H9 (cell line): ENCODE results near the gene RPL12. TPM values are rescaled to one million over a fixed set of nuclear protein-coding genes. Genes with fewer than 3 reads are reported as not detected.

ENCODE experiments used
- DNase-seq: peaks from one replicate; pipeline ENCODE4 v3.0.0-alpha.2; 2017
- H2AFZ ChIP-seq: one replicate; pipeline ENCODE4 v1.6.1; 2013; ENCODE audit warnings: mild to moderate bottlenecking, low read length, control low read depth, moderate library complexity
- H2AK5ac ChIP-seq: 2 replicates; pipeline ENCODE4 v1.6.1; 2013; ENCODE audit warnings: low read length, control low read depth, mixed read lengths; ENCODE audit not compliant: insufficient read length
- H2BK120ac ChIP-seq: one replicate; pipeline ENCODE4 v1.6.1; 2013; ENCODE audit warnings: low read depth, mild to moderate bottlenecking, low read length, control low read depth, inconsistent platforms; ENCODE audit not compliant: poor library complexity, severe bottlenecking
- H2BK12ac ChIP-seq: 2 replicates; pipeline ENCODE4 v1.6.1; 2013; ENCODE audit warnings: low read length, control low read depth, mixed read lengths, low read depth; ENCODE audit not compliant: insufficient read length
- H2BK15ac ChIP-seq: 2 replicates; pipeline ENCODE4 v1.6.1; 2013; ENCODE audit warnings: low read depth, low read length, control low read depth
- H2BK20ac ChIP-seq: one replicate; pipeline ENCODE4 v1.6.1; 2013; ENCODE audit warnings: low read depth, mild to moderate bottlenecking, low read length, control low read depth, inconsistent platforms; ENCODE audit not compliant: poor library complexity, severe bottlenecking
- H2BK5ac ChIP-seq: 2 replicates; pipeline ENCODE4 v1.6.1; 2013; ENCODE audit warnings: low read length, control low read depth, mixed read lengths; ENCODE audit not compliant: insufficient read length
- H3K14ac ChIP-seq: 2 replicates; pipeline ENCODE4 v1.6.1; 2013; ENCODE audit warnings: low read length, control low read depth; ENCODE audit not compliant: insufficient read depth
- H3K18ac ChIP-seq: 2 replicates; pipeline ENCODE4 v1.6.1; 2013; ENCODE audit warnings: low read depth, mild to moderate bottlenecking, mixed read lengths, low read length, control low read depth; ENCODE audit not compliant: insufficient read length
- H3K23ac ChIP-seq: 2 replicates; pipeline ENCODE4 v1.6.1; 2013; ENCODE audit warnings: low read length, control low read depth, mixed read lengths, low read depth; ENCODE audit not compliant: insufficient read length
- H3K23me2 ChIP-seq: 2 replicates; pipeline ENCODE4 v1.6.1; 2013; ENCODE audit warnings: low read depth, mild to moderate bottlenecking, mixed read lengths, low read length, control low read depth; ENCODE audit not compliant: insufficient read length, poor library complexity, severe bottlenecking
- H3K27ac ChIP-seq: 2 replicates; pipeline ENCODE4 v1.5.1; 2013; ENCODE audit warnings: low read length, control low read depth, mixed read lengths, low read depth; ENCODE audit not compliant: insufficient read length
- H3K27me3 ChIP-seq: 2 replicates; pipeline ENCODE4 v1.6.1; 2013; ENCODE audit warnings: low read length, control low read depth, inconsistent platforms; ENCODE audit not compliant: insufficient read depth
- H3K4ac ChIP-seq: 2 replicates; pipeline ENCODE4 v1.6.1; 2013; ENCODE audit warnings: low read depth, mild to moderate bottlenecking, control low read depth, inconsistent platforms, low read length, moderate library complexity
- H3K4me1 ChIP-seq: 2 replicates; pipeline ENCODE4 v1.6.1; 2013; ENCODE audit warnings: low read length, control low read depth, inconsistent platforms; ENCODE audit not compliant: insufficient read depth
- H3K4me2 ChIP-seq: 2 replicates; pipeline ENCODE4 v1.6.1; 2013; ENCODE audit warnings: low read length, control low read depth, mixed read lengths; ENCODE audit not compliant: insufficient read length, insufficient read depth
- H3K56ac ChIP-seq: 2 replicates; pipeline ENCODE4 v1.6.1; 2013; ENCODE audit warnings: low read depth, mild to moderate bottlenecking, mixed read lengths, low read length, control low read depth; ENCODE audit not compliant: insufficient read length
- H3K79me1 ChIP-seq: 2 replicates; pipeline ENCODE4 v1.6.1; 2013; ENCODE audit warnings: low read depth, mild to moderate bottlenecking, moderate library complexity, low read length, control low read depth, inconsistent platforms; ENCODE audit not compliant: insufficient read depth, poor library complexity, severe bottlenecking
- H3K79me2 ChIP-seq: 2 replicates; pipeline ENCODE4 v1.6.1; 2013; ENCODE audit warnings: low read length, control low read depth, inconsistent platforms; ENCODE audit not compliant: insufficient read depth
- H3K9ac ChIP-seq: 2 replicates; pipeline ENCODE4 v1.6.1; 2013; ENCODE audit warnings: low read length, control low read depth, mixed read lengths; ENCODE audit not compliant: insufficient read length; ENCODE audit errors: extremely low read depth
- H3K9me3 ChIP-seq: one replicate; pipeline ENCODE4 v1.6.1; 2013; ENCODE audit warnings: low read depth, low read length, inconsistent platforms; ENCODE audit not compliant: control insufficient read depth
- H3T11ph ChIP-seq: one replicate; pipeline ENCODE4 v1.6.1; 2013; ENCODE audit warnings: mild to moderate bottlenecking, low read length, control low read depth, inconsistent platforms
- H4K20me1 ChIP-seq: one replicate; pipeline ENCODE4 v1.6.1; 2013; ENCODE audit not compliant: control insufficient read depth, insufficient read length, insufficient read depth
- H4K5ac ChIP-seq: 2 replicates; pipeline ENCODE4 v1.6.1; 2013; ENCODE audit warnings: low read depth, mild to moderate bottlenecking, mixed read lengths, low read length, control low read depth; ENCODE audit not compliant: insufficient read length
- H4K8ac ChIP-seq: replicated peaks from 2 replicates; pipeline ENCODE4 v1.6.1; 2013; ENCODE audit warnings: low read length, control low read depth, mixed read lengths, low read depth; ENCODE audit not compliant: insufficient read length
- H4K91ac ChIP-seq: 2 replicates; pipeline ENCODE4 v1.6.1; 2013; ENCODE audit warnings: low read depth, mild to moderate bottlenecking, moderate library complexity, mixed read lengths, low read length, control low read depth; ENCODE audit not compliant: insufficient read length
- H3K27ac Mint-ChIP-seq, 3 experiments: 2 replicates in 2 of 3; 3 replicates in 1 of 3; pipeline ENCODE4 v1.8.0; 2020 to 2021; ENCODE audit warnings: mixed read lengths in 3 of 3, mild to moderate bottlenecking in 1 of 3, moderate library complexity in 1 of 3
- H3K27me3 Mint-ChIP-seq: 2 replicates; pipeline ENCODE4 v1.8.0; 2021; ENCODE audit warnings: low read depth, mild to moderate bottlenecking, moderate library complexity, mixed read lengths
- H3K36me3 Mint-ChIP-seq, 3 experiments: 2 replicates in 2 of 3; 3 replicates in 1 of 3; pipeline ENCODE4 v1.8.0; 2020 to 2021; ENCODE audit warnings: low read depth in 3 of 3, mixed read lengths in 3 of 3; ENCODE audit not compliant: insufficient read depth in 1 of 3
- H3K4me1 Mint-ChIP-seq, 2 experiments: 2 replicates each; pipeline ENCODE4 v1.8.0; 2020; ENCODE audit warnings: mixed read lengths in 2 of 2
- H3K4me3 Mint-ChIP-seq, 2 experiments: 2 replicates in 1 of 2; 3 replicates in 1 of 2; pipeline ENCODE4 v1.8.0; 2020 to 2021; ENCODE audit warnings: mild to moderate bottlenecking in 2 of 2, mixed read lengths in 2 of 2, moderate library complexity in 1 of 2
- H3K9me3 Mint-ChIP-seq, 2 experiments: 2 replicates in 1 of 2; 3 replicates in 1 of 2; pipeline ENCODE4 v1.8.0; 2020; ENCODE audit warnings: mild to moderate bottlenecking in 2 of 2, mixed read lengths in 2 of 2, moderate library complexity in 1 of 2
- WGBS: extraction: QIAGEN DNeasy Blood & Tissue Kit; methylation state at CpG from one replicate; pipeline ENCODE4 v1.1.7; 2013; ENCODE audit warnings: missing lambda C conversion rate, low lambda C conversion rate, mixed read lengths; ENCODE audit not compliant: insufficient read length; ENCODE audit errors: extremely low coverage; 5-methylcytosine and 5-hydroxymethylcytosine counted together
- total RNA-seq: library from RNA; stranded (reverse); gene quantifications from 2 replicates; pipeline ENCODE4 v1.2.1, GENCODE V29; 2021
- TF ChIP-seq, protein P1 (sequence below): fragments of 200-600 bp; sonication (generic); conservative IDR thresholded peaks from 3 replicates; pipeline ENCODE4 v1.8.0; 2021; ENCODE audit warnings: antibody characterized with exemption, mild to moderate bottlenecking

RPL12 gene
- total RNA-seq, 1 experiment from 2014 or later, result 1,710 TPM

DNA sequence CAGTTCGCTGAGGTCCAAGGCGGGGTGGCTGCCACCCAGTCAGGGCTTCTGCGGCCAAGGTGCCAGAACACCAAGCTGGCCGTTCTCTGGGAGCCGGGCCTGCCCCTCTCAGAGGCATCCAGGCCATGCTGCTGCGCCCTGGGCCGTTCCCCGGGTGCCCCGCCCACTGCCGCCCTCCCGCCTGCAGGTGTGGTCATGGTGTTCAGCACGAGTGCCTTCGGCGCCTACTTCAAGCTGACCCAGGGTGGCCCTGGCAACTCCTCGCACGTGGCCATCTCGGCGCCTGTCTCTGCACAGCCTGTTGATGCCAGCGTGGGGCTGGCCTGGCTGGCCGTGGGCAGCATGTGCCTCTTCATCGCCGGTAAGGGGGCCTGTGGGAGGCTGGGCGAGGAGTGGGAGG, 46.6 kb downstream of the RPL12 start:
- Histone ChIP-seq H3K27me3 (no peaks in the 10 kb centered on the region), H3K56ac (no peak overlapping the region), H3K9me3 (no peaks in the 10 kb centered on the region), H3K14ac (no peak overlapping the region), H4K8ac (no peak overlapping the region), H2BK5ac (no peak overlapping the region), H3K18ac (no peak overlapping the region), H2BK15ac (no peak overlapping the region), H2BK120ac (no peak overlapping the region), H4K20me1 (no peaks in the 10 kb centered on the region), H3K4me2 (no peak overlapping the region), H3K79me2 (no peaks in the 10 kb centered on the region), H3K4me1 (no peaks in the 10 kb centered on the region), H3T11ph (no peak overlapping the region), H3K23ac (no peak overlapping the region), H4K91ac (no peak overlapping the region), H3K23me2 (no peaks in the 10 kb centered on the region), H3K4ac (no peak overlapping the region), H2BK20ac (no peak overlapping the region), H2AFZ (no peak overlapping the region), H3K9ac (no peak overlapping the region), H3K27ac (no peak overlapping the region), H2AK5ac (no peak overlapping the region), H4K5ac (no peak overlapping the region), H2BK12ac (no peak overlapping the region), H3K79me1 (no peaks in the 10 kb centered on the region)
- TF ChIP-seq, protein P1, sequence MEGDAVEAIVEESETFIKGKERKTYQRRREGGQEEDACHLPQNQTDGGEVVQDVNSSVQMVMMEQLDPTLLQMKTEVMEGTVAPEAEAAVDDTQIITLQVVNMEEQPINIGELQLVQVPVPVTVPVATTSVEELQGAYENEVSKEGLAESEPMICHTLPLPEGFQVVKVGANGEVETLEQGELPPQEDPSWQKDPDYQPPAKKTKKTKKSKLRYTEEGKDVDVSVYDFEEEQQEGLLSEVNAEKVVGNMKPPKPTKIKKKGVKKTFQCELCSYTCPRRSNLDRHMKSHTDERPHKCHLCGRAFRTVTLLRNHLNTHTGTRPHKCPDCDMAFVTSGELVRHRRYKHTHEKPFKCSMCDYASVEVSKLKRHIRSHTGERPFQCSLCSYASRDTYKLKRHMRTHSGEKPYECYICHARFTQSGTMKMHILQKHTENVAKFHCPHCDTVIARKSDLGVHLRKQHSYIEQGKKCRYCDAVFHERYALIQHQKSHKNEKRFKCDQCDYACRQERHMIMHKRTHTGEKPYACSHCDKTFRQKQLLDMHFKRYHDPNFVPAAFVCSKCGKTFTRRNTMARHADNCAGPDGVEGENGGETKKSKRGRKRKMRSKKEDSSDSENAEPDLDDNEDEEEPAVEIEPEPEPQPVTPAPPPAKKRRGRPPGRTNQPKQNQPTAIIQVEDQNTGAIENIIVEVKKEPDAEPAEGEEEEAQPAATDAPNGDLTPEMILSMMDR, result no peak
- Mint-ChIP-seq H3K9me3 (no peaks in the 10 kb centered on the region), H3K36me3 (peaks cover 9 to 25% (median 19%) of the 10 kb centered on the region in 3 experiments; a peak in 6 of 7 replicates), H3K4me3 (no peak overlapping the region), H3K27ac (no peak overlapping the region), H3K27me3 (no peaks in the 10 kb centered on the region), H3K4me1 (no peaks in the 10 kb centered on the region)
- DNase-seq, result peak; percentile 32
- no CpG with 5 or more reads among the region's 23 CpGs for WGBS
